H1 (cell line): ENCODE data around the gene PAOX. TPM values are rescaled to one million over a fixed set of nuclear protein-coding genes. Genes with fewer than 3 reads are reported as not detected.

ENCODE experiments used
- CTCF ChIA-PET: fragments of 300-600 bp; sonication (Branson Sonifier 250); formaldehyde crosslinking; loops from one replicate; lab custom pipeline; 2021; ENCODE audit not compliant: partially characterized antibody; lab: Charles Lee
- POLR2A ChIA-PET: fragments of 300-600 bp; sonication (Branson Sonifier 250); formaldehyde crosslinking; loops from one replicate; lab custom pipeline; 2021; ENCODE audit warnings: inconsistent platforms; ENCODE audit not compliant: partially characterized antibody; lab: Charles Lee
- DNase-seq, 2 experiments: peaks; one replicate each; pipeline versions ENCODE4 v3.0.0 to v3.0.0-alpha.2; 2010 to 2022; ENCODE audit warnings: low spot score in 2 of 2, low read depth in 1 of 2, mixed read lengths in 1 of 2
- FAIRE-seq: peaks from 2 replicates; lab custom pipeline; 2011; peaks lifted over from hg19 to GRCh38; lab: Jason Lieb, UNC
- H2AFZ ChIP-seq: 2 replicates; pipeline ENCODE4 v1.8.1; 2012; ENCODE audit warnings: low read length, inconsistent platforms
- H2AK5ac ChIP-seq: 2 replicates; pipeline ENCODE4 v1.6.1; 2013; ENCODE audit warnings: low read depth, low read length
- H2BK120ac ChIP-seq: replicated peaks from 2 replicates; pipeline ENCODE3; 2013; ENCODE audit warnings: low read depth, low read length, inconsistent platforms
- H2BK12ac ChIP-seq: 2 replicates; pipeline ENCODE4 v1.6.1; 2013; ENCODE audit warnings: low read depth, low read length
- H2BK15ac ChIP-seq: 2 replicates; pipeline ENCODE4 v1.6.1; 2013; ENCODE audit warnings: low read length
- H2BK20ac ChIP-seq: 2 replicates; pipeline ENCODE4 v1.6.1; 2013; ENCODE audit warnings: low read length
- H2BK5ac ChIP-seq: 2 replicates; pipeline ENCODE4 v1.6.1; 2013; ENCODE audit warnings: low read depth, low read length
- H3K14ac ChIP-seq: 2 replicates; pipeline ENCODE4 v1.6.1; 2013; ENCODE audit warnings: inconsistent platforms; ENCODE audit not compliant: insufficient read length
- H3K18ac ChIP-seq: 2 replicates; pipeline ENCODE4 v1.6.1; 2013; ENCODE audit warnings: low read length; ENCODE audit errors: extremely low read depth
- H3K23ac ChIP-seq: 2 replicates; pipeline ENCODE4 v1.6.1; 2013; ENCODE audit warnings: inconsistent platforms; ENCODE audit not compliant: insufficient read length
- H3K23me2 ChIP-seq: 2 replicates; pipeline ENCODE4 v1.6.1; 2013; ENCODE audit warnings: low read depth, low read length
- H3K27ac ChIP-seq: 2 replicates; pipeline ENCODE4 v1.6.1; 2011; ENCODE audit warnings: low read depth, low read length, inconsistent platforms
- H3K27me3 ChIP-seq, 4 experiments: replicated peaks in 1 of 4; 1 replicate in 1 of 4; 2 replicates in 3 of 4; pipeline versions ENCODE4 v1.6.1 to v1.8.1; 2011 to 2013; ENCODE audit warnings: low read length in 3 of 4, mild to moderate bottlenecking in 3 of 4, inconsistent platforms in 2 of 4, mixed read lengths in 2 of 4, moderate library complexity in 1 of 4; ENCODE audit not compliant: control insufficient read depth in 3 of 4, insufficient read depth in 3 of 4; ENCODE audit errors: extremely low read depth in 1 of 4
- H3K36me3 ChIP-seq, 4 experiments: 2 replicates each; pipeline versions ENCODE4 v1.6.1 to v1.8.1; 2011 to 2013; ENCODE audit warnings: mild to moderate bottlenecking in 4 of 4, low read length in 3 of 4, moderate library complexity in 2 of 4, control low read depth in 1 of 4, inconsistent platforms in 1 of 4; ENCODE audit not compliant: insufficient read depth in 4 of 4, control insufficient read depth in 2 of 4
- H3K4ac ChIP-seq: replicated peaks from 2 replicates; pipeline ENCODE3; 2013; ENCODE audit warnings: low read length, low read depth, mixed read lengths, inconsistent platforms; ENCODE audit not compliant: insufficient read length
- H3K4me1 ChIP-seq, 4 experiments: replicated peaks in 1 of 4; 1 replicate in 1 of 4; 2 replicates in 3 of 4; pipeline versions ENCODE4 v1.6.1 to v1.8.1; 2011 to 2013; ENCODE audit warnings: low read length in 3 of 4, inconsistent platforms in 2 of 4, mixed read lengths in 1 of 4; ENCODE audit not compliant: insufficient read depth in 4 of 4, control insufficient read depth in 3 of 4
- H3K4me2 ChIP-seq, 2 experiments: 2 replicates each; pipeline versions ENCODE4 v1.6.1 to v1.8.1; 2011 to 2013; ENCODE audit warnings: low read depth in 2 of 2, low read length in 2 of 2, control low read depth in 1 of 2, inconsistent platforms in 1 of 2, mild to moderate bottlenecking in 1 of 2; ENCODE audit not compliant: insufficient read depth in 1 of 2
- H3K4me3 ChIP-seq, 4 experiments: fragments of 200-600, 300-600 bp in 1 of 4; sonication (generic), shearing (Covaris generic), sonication (Bioruptor Twin) in 1 of 4; 2 replicates each; pipeline versions ENCODE4 v1.5.1 to v1.8.1; 2011 to 2016; ENCODE audit warnings: low read length in 4 of 4, low read depth in 3 of 4, control low read depth in 2 of 4, inconsistent platforms in 2 of 4, mild to moderate bottlenecking in 2 of 4, mixed read lengths in 1 of 4, moderate library complexity in 1 of 4; ENCODE audit not compliant: insufficient read depth in 2 of 4; ENCODE audit errors: extremely low read depth in 1 of 4
- H3K56ac ChIP-seq: replicated peaks from 2 replicates; pipeline ENCODE3; 2013; ENCODE audit warnings: low read depth, mild to moderate bottlenecking, mixed read lengths, low read length, inconsistent platforms; ENCODE audit not compliant: insufficient read length
- H3K79me1 ChIP-seq: 2 replicates; pipeline ENCODE4 v1.6.1; 2013; ENCODE audit warnings: low read depth, low read length, control low read depth
- H3K79me2 ChIP-seq, 2 experiments: 2 replicates each; pipeline versions ENCODE4 v1.6.1 to v1.8.1; 2012 to 2013; ENCODE audit warnings: low read length in 2 of 2, mild to moderate bottlenecking in 2 of 2, inconsistent platforms in 1 of 2; ENCODE audit not compliant: insufficient read depth in 2 of 2, control insufficient read depth in 1 of 2
- H3K9ac ChIP-seq, 4 experiments: replicated peaks in 1 of 4; 1 replicate in 1 of 4; 2 replicates in 3 of 4; pipeline versions ENCODE4 v1.6.1 to v1.8.1; 2011 to 2013; ENCODE audit warnings: low read depth in 3 of 4, low read length in 3 of 4, control low read depth in 2 of 4, mild to moderate bottlenecking in 2 of 4, moderate library complexity in 2 of 4, inconsistent platforms in 1 of 4; ENCODE audit errors: extremely low read depth in 1 of 4
- H3K9me3 ChIP-seq, 2 experiments: 2 replicates each; pipeline versions ENCODE4 v1.6.1 to v1.8.1; 2012 to 2013; ENCODE audit warnings: mild to moderate bottlenecking in 2 of 2, moderate library complexity in 2 of 2, control low read depth in 1 of 2, inconsistent platforms in 1 of 2, low read depth in 1 of 2, low read length in 1 of 2, mixed read lengths in 1 of 2; ENCODE audit not compliant: insufficient read depth in 2 of 2
- H4K20me1 ChIP-seq, 2 experiments: replicated peaks in 1 of 2; 2 replicates each; pipeline versions ENCODE3 to v1.8.1; 2011 to 2013; ENCODE audit warnings: inconsistent platforms in 2 of 2, low read length in 2 of 2, mild to moderate bottlenecking in 1 of 2; ENCODE audit not compliant: insufficient read depth in 2 of 2, control insufficient read depth in 1 of 2
- H4K5ac ChIP-seq: 2 replicates; pipeline ENCODE4 v1.6.1; 2013; ENCODE audit warnings: low read length, low read depth, mixed read lengths, inconsistent platforms; ENCODE audit not compliant: insufficient read length
- H4K8ac ChIP-seq: 2 replicates; pipeline ENCODE4 v1.8.0; 2013; ENCODE audit warnings: mild to moderate bottlenecking, moderate library complexity, low read length, inconsistent platforms; ENCODE audit not compliant: insufficient read depth; ENCODE audit errors: extremely low read depth
- H4K91ac ChIP-seq: replicated peaks from 2 replicates; pipeline ENCODE3; 2013; ENCODE audit warnings: low read length, mixed read lengths, inconsistent platforms; ENCODE audit not compliant: insufficient read length
- BCL11A ChIP-seq, 2 experiments: IDR thresholded peaks; one replicate each; pipeline ENCODE4 v1.6.1; 2011; ENCODE audit warnings: low read depth in 2 of 2, low read length in 2 of 2, mild to moderate bottlenecking in 2 of 2
- CBX5 ChIP-seq: fragments of 300-800, 300-1000 bp; sonication (generic); IDR thresholded peaks from 2 replicates; pipeline ENCODE4 v1.7.1; 2016; ENCODE audit warnings: antibody characterized with exemption, low read length, low read depth
- CHD2 ChIP-seq: IDR thresholded peaks from 2 replicates; pipeline ENCODE4 v1.6.1; 2012; ENCODE audit warnings: low read length, improper control_type of control experiment
- CTBP2 ChIP-seq: IDR thresholded peaks from 2 replicates; pipeline ENCODE4 v1.7.0; 2011; ENCODE audit warnings: borderline replicate concordance, mild to moderate bottlenecking, moderate library complexity, mixed read lengths, low read length; ENCODE audit not compliant: insufficient read depth, insufficient read length
- HDAC2 ChIP-seq, 2 experiments: fragments of 300-600 bp in 1 of 2; sonication (generic) in 1 of 2; IDR thresholded peaks; 2 replicates each; pipeline ENCODE4 v1.6.1; 2011 to 2012; ENCODE audit warnings: low read depth in 2 of 2, low read length in 2 of 2, mild to moderate bottlenecking in 2 of 2, moderate library complexity in 2 of 2, borderline replicate concordance in 1 of 2, inconsistent platforms in 1 of 2
- KDM1A ChIP-seq: fragments of 200-600, 300-600 bp; sonication (generic); IDR thresholded peaks from 2 replicates; pipeline ENCODE4 v1.7.1; 2016; ENCODE audit warnings: mild to moderate bottlenecking, low read length, borderline replicate concordance
- POU5F1 ChIP-seq: IDR thresholded peaks from 2 replicates; pipeline ENCODE4 v1.6.1; 2011; ENCODE audit warnings: low read depth, mild to moderate bottlenecking, low read length, moderate library complexity
- RAD21 ChIP-seq, 2 experiments: IDR thresholded peaks in 1 of 2; conservative IDR thresholded peaks in 1 of 2; 2 replicates each; pipeline ENCODE4 v1.6.1; 2011; ENCODE audit warnings: low read depth in 2 of 2, low read length in 2 of 2, improper control_type of control experiment in 1 of 2, inconsistent platforms in 1 of 2, mild to moderate bottlenecking in 1 of 2, moderate library complexity in 1 of 2
- RNF2 ChIP-seq: fragments of 200-900, 300-1000 bp; sonication (generic); IDR thresholded peaks from 2 replicates; pipeline ENCODE4 v1.7.1; 2016; ENCODE audit warnings: borderline replicate concordance, low read depth, mild to moderate bottlenecking, antibody characterized with exemption, low read length; ENCODE audit not compliant: poor library complexity, severe bottlenecking; ENCODE audit errors: missing control alignments
- SP2 ChIP-seq: IDR thresholded peaks from 2 replicates; pipeline ENCODE4 v1.6.1; 2012; ENCODE audit warnings: mild to moderate bottlenecking, low read length, inconsistent platforms
- SP4 ChIP-seq: IDR thresholded peaks from 2 replicates; pipeline ENCODE4 v1.6.1; 2012; ENCODE audit warnings: low read length, inconsistent platforms
- TAF1 ChIP-seq: IDR thresholded peaks from 2 replicates; pipeline ENCODE4 v1.6.1; 2011; ENCODE audit warnings: mild to moderate bottlenecking, low read depth, low read length
- ZNF274 ChIP-seq: IDR thresholded peaks from 2 replicates; pipeline ENCODE4 v1.7.0; 2012; ENCODE audit warnings: low read length, borderline replicate concordance; ENCODE audit errors: extremely low read depth
- WGBS, 2 experiments: shearing (Covaris generic) in 1 of 2; methylation state at CpG; one replicate each; pipeline versions ENCODE4 v1.1.6 to v1.1.7; 2013 to 2015; ENCODE audit warnings: low lambda C conversion rate in 2 of 2, mixed read lengths in 2 of 2, inconsistent platforms in 1 of 2, low coverage in 1 of 2, missing lambda C conversion rate in 1 of 2; ENCODE audit not compliant: insufficient replicate concordance in 2 of 2, insufficient coverage in 1 of 2, insufficient read length in 1 of 2; ENCODE audit errors: extremely low coverage in 1 of 2, missing lambda C conversion rate in 1 of 2; 5-methylcytosine and 5-hydroxymethylcytosine counted together
- polyA plus RNA-seq, 7 experiments: library from polyadenylated mRNA; depleted of rRNA in 3 of 7; stranded (reverse) in 5 of 7; unstranded in 2 of 7; fragments of >200 nt in 5 of 7; fragments of 200-250 nt in 2 of 7; gene quantifications; 1 replicate in 5 of 7; 2 replicates in 1 of 7; 4 replicates in 1 of 7; pipeline versions ENCODE4 v1.2.1 to v1.2.3, GENCODE V29; 2011 to 2013; ENCODE audit warnings: missing spikeins in 2 of 7, mixed read lengths in 2 of 7
- total RNA-seq: library from RNA; stranded (reverse); fragmentation: NEBNext Ultra II Directional; extraction: Animal tissue kit (Norgen Biotek cat#: 25700); gene quantifications from 2 replicates; pipeline ENCODE4 v1.2.1, GENCODE V29; 2021

The PAOX gene
- total and polyA plus RNA-seq, 2 of the 8 experiments (the other 6 are each of a cell fraction or from before 2014, with no cell fraction given), result 3.7 to 4.3 TPM

DNA sequence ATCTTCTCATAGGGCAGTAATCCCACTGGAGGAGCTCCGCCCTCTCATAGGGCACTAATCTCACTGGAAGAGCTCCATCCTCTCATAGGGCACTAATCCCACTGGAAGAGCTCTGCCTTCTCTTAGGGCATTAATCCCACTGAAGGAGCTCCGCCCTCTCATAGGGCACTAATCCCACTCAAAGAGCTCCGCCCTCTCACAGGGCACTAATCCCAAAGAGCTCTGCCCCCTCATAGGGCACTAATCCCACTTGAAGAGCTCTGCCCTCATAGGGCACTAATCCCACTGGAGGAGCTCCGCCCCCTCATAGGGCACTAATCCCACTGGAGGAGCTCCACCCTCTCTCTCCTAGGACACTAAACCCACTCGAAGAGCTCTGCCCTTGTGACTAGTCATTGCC, 17.8 kb upstream of the PAOX start:
- Histone ChIP-seq H3K4me2 (no peak overlapping the region), H2BK15ac (no peak overlapping the region), H4K5ac (no peak overlapping the region), H3K79me2 (no peaks in the 10 kb centered on the region), H3K23ac (no peak overlapping the region), H3K4ac (no peak overlapping the region), H2AFZ (no peak overlapping the region), H3K79me1 (no peaks in the 10 kb centered on the region), H3K4me1 (peaks cover 0 to 6% (median 3%) of the 10 kb centered on the region in 4 experiments; a peak in 3 of 7 replicates), H3K27me3 (peaks cover 0 to 19% (median 7%) of the 10 kb centered on the region in 4 experiments; a peak in 5 of 7 replicates), H3K9me3 (no peaks in the 10 kb centered on the region), H3K4me3 (no peak overlapping the region), H3K23me2 (peaks cover 6% of the 10 kb centered on the region; the same call in 1 of the 2 replicates), H3K18ac (no peak overlapping the region), H3K9ac (no peak overlapping the region), H3K14ac (no peak overlapping the region), H2BK5ac (no peak overlapping the region), H3K56ac (no peak overlapping the region), H4K20me1 (peaks cover 4 to 10% of the 10 kb centered on the region in 2 experiments), H4K91ac (no peak overlapping the region), H2AK5ac (no peak overlapping the region), H2BK120ac (no peak overlapping the region), H2BK20ac (no peak overlapping the region), H3K36me3 (peaks cover 13 to 32% (median 26%) of the 10 kb centered on the region in 4 experiments), H4K8ac (no peak overlapping the region), H2BK12ac (no peak overlapping the region), H3K27ac (no peak overlapping the region)
- ChIA-PET CTCF (interaction anchor here (0.7 to 2.5 kb wide), 10 partner anchors 9 to 53 kb away, joined by 3 to 13 read pairs (median 5); partner anchors contain the start of gene PRAP1), POLR2A (interaction anchor here (1.3 to 3.0 kb wide), 8 partner anchors 9 to 34 kb away, joined by 3 to 12 read pairs (median 8); partner anchors contain the start of genes ECHS1, PAOX and PRAP1)
- FAIRE-seq (no peak), DNase-seq (no peak)
- 88% methylated on average over 5 of the region's 5 CpGs; no CpG with 5 or more reads in 1 of the 2 experiments for WGBS, 2 experiments
- no peak for TF ChIP-seq POU5F1
- TF ChIP-seq RNF2, result no peak
- TF ChIP-seq CHD2, result no peak
- no peak for TF ChIP-seq CTBP2
- no peak for TF ChIP-seq KDM1A
- TF ChIP-seq CBX5, result no peak
- no peak for TF ChIP-seq BCL11A (IDR thresholded peaks at IDR 0.05; ENCODE audit: low read depth in 2 of 2, low read length in 2 of 2)
- TF ChIP-seq SP4, result no peak
- TF ChIP-seq TAF1, result no peak
- TF ChIP-seq SP2, result no peak
- TF ChIP-seq RAD21 (IDR thresholded peaks at IDR 0.05 in 1 of 2, conservative IDR thresholded peaks at IDR 0.05 in 1 of 2; ENCODE audit: low read depth in 2 of 2, low read length in 2 of 2), result no peak
- no peak for TF ChIP-seq ZNF274
- TF ChIP-seq HDAC2 (IDR thresholded peaks at IDR 0.05; ENCODE audit: borderline replicate concordance in 1 of 2, low read depth in 2 of 2, low read length in 2 of 2), result no peak
